Pancreas (tissue), 10 donors: Measurements from ENCODE around the gene PRDM12. TPM values are rescaled to one million over a fixed set of nuclear protein-coding genes. Genes with fewer than 3 reads are reported as not detected.

ENCODE experiments used
- ATAC-seq, 4 donors: fragments of 200-7000 bp; cut with Tn5 transposase; one replicate each; pipeline versions ENCODE4 v1.8.0 to v1.9.1; 2020; ENCODE audit warnings: mild to moderate bottlenecking in 4 of 4, moderate library complexity in 4 of 4
- DNase-seq, 6 donors: peaks; one replicate each; pipeline ENCODE4 v3.0.0-alpha.2; 2020
- FAIRE-seq: peaks from 2 replicates; lab custom pipeline; 2012; peaks lifted over from hg19 to GRCh38; lab: Jason Lieb, UNC
- H3K27ac ChIP-seq, 4 donors: fragments of 200-600 bp; sonication (generic); 1 replicate in 3 of 4; 2 replicates in 1 of 4; pipeline versions ENCODE4 v1.5.0 to v1.8.0; 2020
- H3K27me3 ChIP-seq, 4 donors: fragments of 200-600 bp; one replicate each; pipeline ENCODE4 v1.8.0; 2021
- H3K36me3 ChIP-seq, 3 donors: fragments of 200-600 bp; sonication (generic) in 1 of 3; one replicate each; pipeline versions ENCODE4 v1.5.0 to v1.8.0; 2020 to 2021
- H3K4me1 ChIP-seq, 3 donors: fragments of 200-600 bp; one replicate each; pipeline ENCODE4 v1.8.0; 2021
- H3K4me3 ChIP-seq, 4 donors: fragments of 200-600 bp; sonication (generic) in 2 of 4; one replicate each; pipeline versions ENCODE4 v1.5.0 to v1.8.0; 2020 to 2021
- H3K9me3 ChIP-seq, 4 donors: fragments of 200-600 bp; one replicate each; pipeline ENCODE4 v1.8.0; 2021
- WGBS, 2 donors: extraction: QIAGEN DNeasy Blood & Tissue Kit; methylation state at CpG; one replicate each; pipeline ENCODE4 v1.1.7; 2013; 5-methylcytosine and 5-hydroxymethylcytosine counted together
- intact Hi-C, 3 donors: fragments of 100-400 bp; cut with DNase I; formaldehyde crosslinking; loops; one replicate each; pipeline versions ENCODE4 v1.11.1 to v1.14.2; 2022
- polyA plus RNA-seq, 2 donors: library from polyadenylated mRNA; stranded (reverse); fragments of 200-250 nt; gene quantifications; one replicate each; pipeline ENCODE4 v1.2.3, GENCODE V29; 2013
- total RNA-seq, 6 donors: library from RNA; stranded (reverse); fragmentation: NEBNext Ultra II Directional in 4 of 6; extraction: Animal tissue kit (Norgen Biotek cat#: 25700) in 4 of 6; gene quantifications; one replicate each; pipeline versions ENCODE4 v1.2.1 to v1.2.4, GENCODE V29; 2021 to 2023
- TF ChIP-seq, protein P1 (sequence below), 4 donors: fragments of 200-600 bp; sonication (generic) in 3 of 4; IDR thresholded peaks; one replicate each; pipeline versions ENCODE4 v1.5.0 to v1.8.0; 2021; ENCODE audit warnings: antibody characterized with exemption in 4 of 4
- donor health status: healthy with polysubstance abuse.
- donor health status: DM: no; HTN: no; CAD: no; lungs with moderate emphysema.
- donor health status: DM: no; HTN: no; CAD: no.
- donor health status: control.
- donor health status: control.
- donor health status: Bipolar disorder and iron deficiency.
- donor health status: DM: yes; HTN: yes; CAD: no.
- donor health status: DM: no; HTN: no; CAD: no.
- donor health status: DM: no; HTN: no; CAD: no.
- donor health status: DM: yes; HTN: yes; CAD: no.

PRDM12 gene
- total and polyA plus RNA-seq, 8 donors, result 0.02 to 0.06 (median 0.06) TPM; not detected in 5

DNA sequence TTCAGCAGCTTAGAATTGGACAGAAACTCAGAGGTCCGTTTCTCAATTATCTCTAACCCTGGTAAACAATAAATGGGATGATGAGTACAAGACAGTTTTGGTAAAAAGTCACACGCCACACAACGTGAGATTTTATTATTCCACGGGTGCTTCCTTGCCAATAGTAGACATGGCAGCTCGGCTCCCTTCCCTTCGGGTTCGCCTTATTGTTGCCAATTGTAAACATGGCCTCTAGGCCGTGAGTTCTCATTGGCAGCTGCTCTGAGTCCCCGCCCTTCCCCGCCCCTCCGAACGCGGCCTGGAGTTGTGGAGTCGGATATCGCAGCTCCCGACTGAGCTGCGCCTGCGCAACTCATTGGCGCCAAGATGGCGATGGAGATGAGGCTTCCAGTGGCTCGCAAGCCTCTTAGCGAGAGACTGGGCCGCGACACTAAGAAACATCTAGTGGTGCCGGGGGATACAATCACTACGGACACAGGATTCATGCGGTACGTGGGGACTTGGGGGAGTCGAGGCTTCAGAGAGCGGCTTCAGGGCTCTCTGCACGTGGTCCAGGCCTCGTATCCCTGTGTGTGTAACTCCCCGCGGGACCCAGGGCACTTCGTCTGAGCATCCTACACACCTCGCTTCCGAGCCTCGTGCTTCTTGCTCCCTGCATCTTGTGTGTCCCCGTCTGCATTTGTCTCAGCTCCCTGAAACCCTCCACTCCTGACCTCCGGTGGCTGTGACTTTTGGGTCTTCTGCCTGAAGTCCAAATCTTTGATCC lies 29.2 kb downstream of the PRDM12 start, which contains the start of gene EXOSC2:
Gene EXOSC2, plus strand, starts transcription at position 355 of the 766 bp plus-strand sequence. Its CDS starts 12 bp downstream, at position 367.
- Histone ChIP-seq H3K36me3 (peaks cover 0 to 8% (median 0%) of the 10 kb centered on the region in 3 donors), H3K27me3 (no peaks in the 10 kb centered on the region), H3K4me1 (peaks cover 10 to 11% (median 10%) of the 10 kb centered on the region in 3 donors), H3K4me3 (peak within 1 kb of the TSS; percentile 51 to 91 (median 74)), H3K27ac (peak within 1 kb of the TSS in 1 of 4 donors; percentile 22), H3K9me3 (no peaks in the 10 kb centered on the region)
- TF ChIP-seq, protein P1, sequence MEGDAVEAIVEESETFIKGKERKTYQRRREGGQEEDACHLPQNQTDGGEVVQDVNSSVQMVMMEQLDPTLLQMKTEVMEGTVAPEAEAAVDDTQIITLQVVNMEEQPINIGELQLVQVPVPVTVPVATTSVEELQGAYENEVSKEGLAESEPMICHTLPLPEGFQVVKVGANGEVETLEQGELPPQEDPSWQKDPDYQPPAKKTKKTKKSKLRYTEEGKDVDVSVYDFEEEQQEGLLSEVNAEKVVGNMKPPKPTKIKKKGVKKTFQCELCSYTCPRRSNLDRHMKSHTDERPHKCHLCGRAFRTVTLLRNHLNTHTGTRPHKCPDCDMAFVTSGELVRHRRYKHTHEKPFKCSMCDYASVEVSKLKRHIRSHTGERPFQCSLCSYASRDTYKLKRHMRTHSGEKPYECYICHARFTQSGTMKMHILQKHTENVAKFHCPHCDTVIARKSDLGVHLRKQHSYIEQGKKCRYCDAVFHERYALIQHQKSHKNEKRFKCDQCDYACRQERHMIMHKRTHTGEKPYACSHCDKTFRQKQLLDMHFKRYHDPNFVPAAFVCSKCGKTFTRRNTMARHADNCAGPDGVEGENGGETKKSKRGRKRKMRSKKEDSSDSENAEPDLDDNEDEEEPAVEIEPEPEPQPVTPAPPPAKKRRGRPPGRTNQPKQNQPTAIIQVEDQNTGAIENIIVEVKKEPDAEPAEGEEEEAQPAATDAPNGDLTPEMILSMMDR (IDR thresholded peaks at IDR 0.05), result no peak
- DNase-seq, result peak; percentile 96 to 99 (median 98)
- WGBS, 2 donors, result 0% methylated on average over 40 of the region's 40 CpGs
- no peak for FAIRE-seq
- ATAC-seq, result peak; percentile 93 to 97 (median 94)
- intact Hi-C loops, result loop anchor here in 1 of 3 donors (10.0 kb wide), 1 partner anchor 351 kb away; no protein-coding TSS in a partner anchor

DNA sequence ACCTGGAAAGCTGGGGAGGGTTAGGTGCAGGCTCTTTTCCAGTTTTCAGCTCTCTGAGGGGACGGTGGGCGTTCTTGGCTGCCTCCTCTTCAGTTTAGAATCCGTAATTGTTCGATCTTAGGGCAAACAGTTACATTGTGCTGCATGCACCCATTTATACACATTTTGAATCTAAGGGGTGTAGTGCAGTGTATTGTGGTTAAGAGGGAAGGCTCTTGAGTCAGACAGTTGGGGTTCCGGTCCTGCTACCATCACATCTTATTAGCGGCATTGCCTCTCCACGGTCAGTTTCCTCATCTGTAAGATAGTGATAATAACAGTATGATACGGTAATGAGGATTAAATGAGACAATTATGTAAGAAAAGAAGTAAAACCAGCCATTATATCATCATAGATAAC lies 29.8 kb downstream of the PRDM12 start:
- no peak for FAIRE-seq
- ATAC-seq, result no peak
- Histone ChIP-seq H3K4me1 (peaks cover 10 to 12% (median 11%) of the 10 kb centered on the region in 3 donors), H3K36me3 (peaks cover 0 to 8% (median 0%) of the 10 kb centered on the region in 3 donors), H3K9me3 (no peaks in the 10 kb centered on the region), H3K27ac (no peak overlapping the region), H3K4me3 (peak overlapping the region; percentile 51 to 91 (median 74)), H3K27me3 (no peaks in the 10 kb centered on the region)
- TF ChIP-seq, protein P1 (IDR thresholded peaks at IDR 0.05), result no peak
- 1 to 2% methylated on average over 8 of the region's 8 CpGs for WGBS, 2 donors
- intact Hi-C loops, result loop anchor here in 1 of 3 donors (10.0 kb wide), 1 partner anchor 351 kb away; no protein-coding TSS in a partner anchor
- no peak for DNase-seq

DNA sequence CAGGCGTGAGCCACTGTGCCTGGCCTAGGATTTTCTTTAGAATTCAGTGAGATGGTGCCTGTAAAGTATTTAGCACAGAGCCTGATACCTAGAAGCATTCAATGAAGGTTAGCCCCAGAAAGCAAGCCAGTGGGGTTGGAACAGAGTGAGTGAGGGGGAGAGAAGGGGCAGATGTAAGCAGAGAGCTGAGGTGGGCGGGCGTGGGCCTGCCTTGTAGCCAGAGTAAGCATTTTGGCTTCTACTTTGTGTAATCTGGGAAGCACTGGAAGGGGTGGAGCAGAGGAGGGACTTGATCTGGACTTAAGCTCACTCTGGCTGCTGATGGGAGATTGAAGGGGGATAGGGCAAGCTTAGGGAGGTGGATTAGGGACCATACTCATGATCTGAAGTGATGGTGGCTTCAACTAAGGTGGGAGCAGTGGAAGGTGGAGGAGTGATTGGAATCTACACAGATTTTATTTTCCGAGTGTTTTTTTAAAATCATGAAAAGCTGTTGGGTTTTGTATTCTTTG lies 31.8 kb downstream of the PRDM12 start:
- intact Hi-C loops, result loop anchor here in 1 of 3 donors (10.0 kb wide), 1 partner anchor 349 kb away; no protein-coding TSS in a partner anchor
- no peaks in the 10 kb centered on the region for H3K27me3 ChIP-seq
- 85 to 86% methylated on average over 4 of the region's 4 CpGs for whole genome bisulfite sequencing, 2 donors
- no peak overlapping the region for H3K27ac ChIP-seq
- H3K36me3 ChIP-seq, result peaks cover 0 to 8% (median 0%) of the 10 kb centered on the region in 3 donors
- H3K4me1 ChIP-seq, result peaks cover 10 to 12% (median 11%) of the 10 kb centered on the region in 3 donors
- no peak overlapping the region for H3K4me3 ChIP-seq
- TF ChIP-seq, protein P1 (IDR thresholded peaks at IDR 0.05), result no peak
- ATAC-seq (no peak), FAIRE-seq (no peak), DNase-seq (no peak)
- no peaks in the 10 kb centered on the region for H3K9me3 ChIP-seq

DNA sequence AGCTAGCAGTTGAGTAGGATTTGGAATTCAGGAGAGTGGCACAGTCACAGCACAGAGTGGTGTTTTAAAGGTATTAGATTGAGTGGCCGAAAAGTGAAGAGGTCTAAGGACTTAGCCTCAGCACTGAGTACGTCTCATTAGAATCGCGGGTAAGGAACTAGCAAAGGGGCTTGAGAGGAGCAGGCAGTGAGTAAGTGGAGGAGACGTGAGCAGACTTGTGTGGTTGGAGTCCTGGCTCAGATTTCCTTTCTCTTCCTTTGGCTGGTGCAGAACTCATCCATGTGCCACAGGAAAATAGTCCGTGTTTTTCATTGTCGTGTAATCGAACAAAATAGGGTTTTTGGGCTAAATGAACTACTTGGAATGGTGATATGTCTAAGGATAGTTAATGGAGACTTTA lies 32.6 kb downstream of the PRDM12 start:
- no peak for DNase-seq
- no peak for FAIRE-seq
- ATAC-seq, result no peak
- TF ChIP-seq, protein P1 (IDR thresholded peaks at IDR 0.05), result no peak
- intact Hi-C loops, result loop anchor here in 1 of 3 donors (10.0 kb wide), 1 partner anchor 348 kb away; no protein-coding TSS in a partner anchor
- no peak overlapping the region for H3K4me3 ChIP-seq
- no peaks in the 10 kb centered on the region for H3K27me3 ChIP-seq
- no peak overlapping the region for H3K27ac ChIP-seq
- H3K9me3 ChIP-seq, result no peaks in the 10 kb centered on the region
- peaks cover 0 to 9% (median 5%) of the 10 kb centered on the region in 3 donors for H3K36me3 ChIP-seq
- WGBS, 2 donors, result 88 to 94% methylated on average over 8 of the region's 8 CpGs
- peaks cover 10 to 12% (median 11%) of the 10 kb centered on the region in 3 donors for H3K4me1 ChIP-seq
